Calu3 (cell line): ENCODE results near the gene TMEM11. TPM values are rescaled to one million over a fixed set of nuclear protein-coding genes. Genes with fewer than 3 reads are reported as not detected.

Experiments
- BruUV-seq: library from RNA; stranded (reverse); fragments of 400-500 nt; replicated peaks from 2 replicates; lab custom pipeline; 2021; lab: Mats Ljungman, UMichigan
- CTCF ChIA-PET: fragments of 300-600 bp; sonication (Branson Sonifier 250); formaldehyde crosslinking; loops from one replicate; lab custom pipeline; 2022; ENCODE audit warnings: antibody characterized with exemption; lab: Charles Lee
- DNase-seq: peaks from one replicate; pipeline ENCODE4 v3.0.0; 2022
- H3K27ac Mint-ChIP-seq: one replicate; pipeline ENCODE4 v1.8.0; 2022; ENCODE audit warnings: mixed read lengths; ENCODE audit not compliant: unreplicated experiment
- H3K27me3 Mint-ChIP-seq: one replicate; pipeline ENCODE4 v1.8.0; 2022; ENCODE audit warnings: mixed read lengths; ENCODE audit not compliant: unreplicated experiment
- H3K36me3 Mint-ChIP-seq: one replicate; pipeline ENCODE4 v1.8.0; 2022; ENCODE audit warnings: mild to moderate bottlenecking, moderate library complexity, mixed read lengths; ENCODE audit not compliant: insufficient read depth, unreplicated experiment
- H3K4me1 Mint-ChIP-seq: one replicate; pipeline ENCODE4 v1.8.0; 2022; ENCODE audit warnings: mild to moderate bottlenecking, low read depth, mixed read lengths; ENCODE audit not compliant: unreplicated experiment
- H3K4me3 Mint-ChIP-seq: one replicate; pipeline ENCODE4 v1.8.0; 2022; ENCODE audit warnings: mild to moderate bottlenecking, low read depth, moderate library complexity, mixed read lengths; ENCODE audit not compliant: unreplicated experiment
- H3K9me3 Mint-ChIP-seq: one replicate; pipeline ENCODE4 v1.8.0; 2022; ENCODE audit warnings: low read depth, mixed read lengths; ENCODE audit not compliant: unreplicated experiment
- intact Hi-C: fragments of 100-400 bp; cut with micrococcal nuclease; formaldehyde crosslinking; loops from one replicate; pipeline ENCODE4 v1.10.0; 2022; ENCODE audit not compliant: unreplicated experiment
- total RNA-seq: library from RNA; stranded (reverse); gene quantifications from 2 replicates; pipeline ENCODE4 v1.2.3, GENCODE V29; 2022
- TF ChIP-seq, protein P1 (sequence below): fragments of 200-600 bp; IDR thresholded peaks from one replicate; pipeline ENCODE4 v1.8.0; 2022; ENCODE audit warnings: antibody characterized with exemption; ENCODE audit not compliant: unreplicated experiment

The TMEM11 gene
- total RNA-seq, 1 experiment from 2014 or later = 18.9 TPM

DNA sequence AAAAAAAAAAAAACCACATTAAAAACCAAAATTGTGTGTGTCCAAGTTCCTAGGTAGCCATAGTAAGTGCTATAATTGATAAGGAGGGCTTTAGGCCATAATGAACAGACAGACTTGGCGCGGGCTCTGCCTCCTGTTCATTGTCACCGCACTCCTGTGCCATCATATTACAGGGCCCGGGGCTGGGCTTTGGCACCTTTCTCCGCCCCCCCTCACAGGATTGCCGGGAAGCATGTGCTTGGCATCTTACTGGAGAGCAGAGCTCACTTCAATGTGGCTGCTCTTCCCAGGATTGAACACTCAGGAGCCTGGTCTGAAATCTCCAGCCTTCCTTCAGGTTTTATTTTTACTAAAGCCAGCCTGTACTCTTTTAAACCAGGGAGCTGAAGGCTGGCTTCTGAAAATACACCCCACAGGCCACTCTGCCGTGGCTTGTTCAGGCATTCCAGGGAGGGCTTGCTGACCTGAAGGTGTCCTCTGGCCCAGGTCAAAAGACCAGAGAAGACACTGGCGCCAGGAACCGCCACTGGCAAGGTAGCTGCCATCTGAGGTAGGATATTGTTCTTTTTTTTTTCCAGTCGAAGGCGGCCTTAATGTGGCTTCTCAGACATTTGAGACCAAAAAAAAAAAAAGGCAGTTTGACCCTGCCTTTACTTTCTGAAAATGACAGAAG lies 47.9 kb downstream of the TMEM11 start:
- intact Hi-C loops = no loop called here
- Mint-ChIP-seq H3K9me3 (no peaks in the 10 kb centered on the region), H3K4me1 (peaks cover 8% of the 10 kb centered on the region), H3K4me3 (no peak overlapping the region), H3K27ac (no peak overlapping the region), H3K36me3 (no peaks in the 10 kb centered on the region), H3K27me3 (no peaks in the 10 kb centered on the region)
- no peak for DNase-seq
- CTCF ChIA-PET = no interaction called here
- no TSS peak for BruUV-seq
- TF ChIP-seq, protein P1, sequence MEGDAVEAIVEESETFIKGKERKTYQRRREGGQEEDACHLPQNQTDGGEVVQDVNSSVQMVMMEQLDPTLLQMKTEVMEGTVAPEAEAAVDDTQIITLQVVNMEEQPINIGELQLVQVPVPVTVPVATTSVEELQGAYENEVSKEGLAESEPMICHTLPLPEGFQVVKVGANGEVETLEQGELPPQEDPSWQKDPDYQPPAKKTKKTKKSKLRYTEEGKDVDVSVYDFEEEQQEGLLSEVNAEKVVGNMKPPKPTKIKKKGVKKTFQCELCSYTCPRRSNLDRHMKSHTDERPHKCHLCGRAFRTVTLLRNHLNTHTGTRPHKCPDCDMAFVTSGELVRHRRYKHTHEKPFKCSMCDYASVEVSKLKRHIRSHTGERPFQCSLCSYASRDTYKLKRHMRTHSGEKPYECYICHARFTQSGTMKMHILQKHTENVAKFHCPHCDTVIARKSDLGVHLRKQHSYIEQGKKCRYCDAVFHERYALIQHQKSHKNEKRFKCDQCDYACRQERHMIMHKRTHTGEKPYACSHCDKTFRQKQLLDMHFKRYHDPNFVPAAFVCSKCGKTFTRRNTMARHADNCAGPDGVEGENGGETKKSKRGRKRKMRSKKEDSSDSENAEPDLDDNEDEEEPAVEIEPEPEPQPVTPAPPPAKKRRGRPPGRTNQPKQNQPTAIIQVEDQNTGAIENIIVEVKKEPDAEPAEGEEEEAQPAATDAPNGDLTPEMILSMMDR = no peak

DNA sequence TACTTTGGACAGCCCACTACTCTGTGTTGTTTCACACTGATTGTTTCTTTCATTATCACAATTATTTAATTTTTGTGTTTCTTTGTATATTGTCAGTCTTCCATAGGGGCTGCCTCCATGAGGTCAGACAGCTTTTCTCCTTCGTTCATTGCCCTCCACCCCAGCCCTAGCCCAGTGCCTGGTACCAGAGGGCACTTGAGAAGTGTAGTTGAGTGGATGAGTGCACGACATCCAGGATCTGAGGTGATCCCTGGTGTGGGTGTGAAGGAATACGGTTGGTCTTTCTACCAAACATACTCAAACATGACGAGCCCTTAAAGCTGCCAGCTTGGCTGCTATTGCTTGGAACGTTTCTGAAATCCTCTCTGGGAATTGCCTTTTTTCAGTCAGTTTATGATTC lies 49.3 kb downstream of the TMEM11 start:
- no TSS peak for BruUV-seq
- intact Hi-C loops = no loop called here
- no peaks in the 10 kb centered on the region for H3K9me3 Mint-ChIP-seq
- CTCF ChIA-PET = no interaction called here
- H3K27ac Mint-ChIP-seq = no peak overlapping the region
- TF ChIP-seq, protein P1 = no peak
- no peaks in the 10 kb centered on the region for H3K36me3 Mint-ChIP-seq
- H3K4me3 Mint-ChIP-seq = no peak overlapping the region
- H3K27me3 Mint-ChIP-seq = no peaks in the 10 kb centered on the region
- peaks cover 9% of the 10 kb centered on the region for H3K4me1 Mint-ChIP-seq
- no peak for DNase-seq

DNA sequence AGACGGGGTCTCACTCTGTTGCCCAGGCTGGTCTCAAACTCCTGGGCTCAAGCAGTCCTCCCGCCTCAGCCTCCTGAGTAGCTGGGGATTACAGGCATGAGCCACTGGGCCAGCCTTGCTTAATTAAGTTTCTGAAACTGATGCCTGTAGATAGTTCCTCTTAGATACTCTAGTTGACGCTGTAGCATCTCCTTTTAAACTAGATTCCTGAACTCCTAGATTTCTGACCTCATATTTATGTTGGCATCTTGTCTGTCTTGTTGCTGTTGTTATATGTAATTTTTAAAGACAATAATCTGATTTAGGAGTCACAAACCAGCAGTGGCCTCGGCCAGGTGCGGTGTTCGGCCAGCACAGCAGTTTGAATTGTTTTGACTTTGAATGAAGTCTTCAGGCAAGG lies 49.7 kb downstream of the TMEM11 start:
- CTCF ChIA-PET = no interaction called here
- DNase-seq = no peak
- peaks cover 9% of the 10 kb centered on the region for H3K4me1 Mint-ChIP-seq
- no peaks in the 10 kb centered on the region for H3K36me3 Mint-ChIP-seq
- intact Hi-C loops = no loop called here
- no peak overlapping the region for H3K4me3 Mint-ChIP-seq
- TF ChIP-seq, protein P1 = no peak
- BruUV-seq = no TSS peak
- H3K27me3 Mint-ChIP-seq = no peaks in the 10 kb centered on the region
- no peak overlapping the region for H3K27ac Mint-ChIP-seq
- H3K9me3 Mint-ChIP-seq = no peaks in the 10 kb centered on the region

DNA sequence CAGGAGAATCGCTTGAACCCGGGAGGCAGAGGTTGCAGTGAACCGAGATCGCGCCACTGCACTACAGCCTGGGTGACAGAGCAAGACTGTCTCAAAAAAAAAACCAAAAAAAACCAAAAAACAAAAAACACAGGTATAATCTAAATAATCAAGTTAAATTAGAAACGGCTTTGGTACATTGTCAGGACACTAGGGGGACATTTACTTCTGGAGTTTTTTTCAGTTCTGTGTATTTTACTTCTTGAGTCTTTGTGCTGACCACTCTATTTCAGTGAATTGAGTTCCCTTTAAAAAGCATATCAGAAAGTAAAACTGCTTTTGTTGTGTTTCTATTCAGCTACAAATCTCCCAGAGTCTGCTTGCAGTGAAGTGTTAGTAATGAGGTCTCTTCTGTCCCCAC lies 50.9 kb downstream of the TMEM11 start:
- Mint-ChIP-seq H3K27ac (no peak overlapping the region), H3K4me3 (no peak overlapping the region), H3K36me3 (no peaks in the 10 kb centered on the region), H3K4me1 (peaks cover 9% of the 10 kb centered on the region), H3K27me3 (no peaks in the 10 kb centered on the region), H3K9me3 (no peaks in the 10 kb centered on the region)
- no TSS peak for BruUV-seq
- TF ChIP-seq, protein P1 = no peak
- intact Hi-C loops = no loop called here
- CTCF ChIA-PET = interaction anchor here (0.7 kb wide), 1 partner anchor 284 kb away, joined by 3 read pairs; no protein-coding TSS in a partner anchor
- DNase-seq = no peak
